H9 (cell line): ENCODE measurements around the gene ANKRD27. TPM values are rescaled to one million over a fixed set of nuclear protein-coding genes. Genes with fewer than 3 reads are reported as not detected.

ENCODE experiments used
- DNase-seq: peaks from one replicate; pipeline ENCODE4 v3.0.0-alpha.2; 2017
- H2AFZ ChIP-seq: one replicate; pipeline ENCODE4 v1.6.1; 2013; ENCODE audit warnings: mild to moderate bottlenecking, low read length, control low read depth, moderate library complexity
- H2AK5ac ChIP-seq: 2 replicates; pipeline ENCODE4 v1.6.1; 2013; ENCODE audit warnings: low read length, control low read depth, mixed read lengths; ENCODE audit not compliant: insufficient read length
- H2BK120ac ChIP-seq: one replicate; pipeline ENCODE4 v1.6.1; 2013; ENCODE audit warnings: low read depth, mild to moderate bottlenecking, low read length, control low read depth, inconsistent platforms; ENCODE audit not compliant: poor library complexity, severe bottlenecking
- H2BK12ac ChIP-seq: 2 replicates; pipeline ENCODE4 v1.6.1; 2013; ENCODE audit warnings: low read length, control low read depth, mixed read lengths, low read depth; ENCODE audit not compliant: insufficient read length
- H2BK15ac ChIP-seq: 2 replicates; pipeline ENCODE4 v1.6.1; 2013; ENCODE audit warnings: low read depth, low read length, control low read depth
- H2BK20ac ChIP-seq: one replicate; pipeline ENCODE4 v1.6.1; 2013; ENCODE audit warnings: low read depth, mild to moderate bottlenecking, low read length, control low read depth, inconsistent platforms; ENCODE audit not compliant: poor library complexity, severe bottlenecking
- H2BK5ac ChIP-seq: 2 replicates; pipeline ENCODE4 v1.6.1; 2013; ENCODE audit warnings: low read length, control low read depth, mixed read lengths; ENCODE audit not compliant: insufficient read length
- H3K14ac ChIP-seq: 2 replicates; pipeline ENCODE4 v1.6.1; 2013; ENCODE audit warnings: low read length, control low read depth; ENCODE audit not compliant: insufficient read depth
- H3K18ac ChIP-seq: 2 replicates; pipeline ENCODE4 v1.6.1; 2013; ENCODE audit warnings: low read depth, mild to moderate bottlenecking, mixed read lengths, low read length, control low read depth; ENCODE audit not compliant: insufficient read length
- H3K23ac ChIP-seq: 2 replicates; pipeline ENCODE4 v1.6.1; 2013; ENCODE audit warnings: low read length, control low read depth, mixed read lengths, low read depth; ENCODE audit not compliant: insufficient read length
- H3K23me2 ChIP-seq: 2 replicates; pipeline ENCODE4 v1.6.1; 2013; ENCODE audit warnings: low read depth, mild to moderate bottlenecking, mixed read lengths, low read length, control low read depth; ENCODE audit not compliant: insufficient read length, poor library complexity, severe bottlenecking
- H3K27ac ChIP-seq: 2 replicates; pipeline ENCODE4 v1.5.1; 2013; ENCODE audit warnings: low read length, control low read depth, mixed read lengths, low read depth; ENCODE audit not compliant: insufficient read length
- H3K27me3 ChIP-seq: 2 replicates; pipeline ENCODE4 v1.6.1; 2013; ENCODE audit warnings: low read length, control low read depth, inconsistent platforms; ENCODE audit not compliant: insufficient read depth
- H3K4ac ChIP-seq: 2 replicates; pipeline ENCODE4 v1.6.1; 2013; ENCODE audit warnings: low read depth, mild to moderate bottlenecking, control low read depth, inconsistent platforms, low read length, moderate library complexity
- H3K4me1 ChIP-seq: 2 replicates; pipeline ENCODE4 v1.6.1; 2013; ENCODE audit warnings: low read length, control low read depth, inconsistent platforms; ENCODE audit not compliant: insufficient read depth
- H3K4me2 ChIP-seq: 2 replicates; pipeline ENCODE4 v1.6.1; 2013; ENCODE audit warnings: low read length, control low read depth, mixed read lengths; ENCODE audit not compliant: insufficient read length, insufficient read depth
- H3K56ac ChIP-seq: 2 replicates; pipeline ENCODE4 v1.6.1; 2013; ENCODE audit warnings: low read depth, mild to moderate bottlenecking, mixed read lengths, low read length, control low read depth; ENCODE audit not compliant: insufficient read length
- H3K79me1 ChIP-seq: 2 replicates; pipeline ENCODE4 v1.6.1; 2013; ENCODE audit warnings: low read depth, mild to moderate bottlenecking, moderate library complexity, low read length, control low read depth, inconsistent platforms; ENCODE audit not compliant: insufficient read depth, poor library complexity, severe bottlenecking
- H3K79me2 ChIP-seq: 2 replicates; pipeline ENCODE4 v1.6.1; 2013; ENCODE audit warnings: low read length, control low read depth, inconsistent platforms; ENCODE audit not compliant: insufficient read depth
- H3K9ac ChIP-seq: 2 replicates; pipeline ENCODE4 v1.6.1; 2013; ENCODE audit warnings: low read length, control low read depth, mixed read lengths; ENCODE audit not compliant: insufficient read length; ENCODE audit errors: extremely low read depth
- H3K9me3 ChIP-seq: one replicate; pipeline ENCODE4 v1.6.1; 2013; ENCODE audit warnings: low read depth, low read length, inconsistent platforms; ENCODE audit not compliant: control insufficient read depth
- H3T11ph ChIP-seq: one replicate; pipeline ENCODE4 v1.6.1; 2013; ENCODE audit warnings: mild to moderate bottlenecking, low read length, control low read depth, inconsistent platforms
- H4K20me1 ChIP-seq: one replicate; pipeline ENCODE4 v1.6.1; 2013; ENCODE audit not compliant: control insufficient read depth, insufficient read length, insufficient read depth
- H4K5ac ChIP-seq: 2 replicates; pipeline ENCODE4 v1.6.1; 2013; ENCODE audit warnings: low read depth, mild to moderate bottlenecking, mixed read lengths, low read length, control low read depth; ENCODE audit not compliant: insufficient read length
- H4K8ac ChIP-seq: replicated peaks from 2 replicates; pipeline ENCODE4 v1.6.1; 2013; ENCODE audit warnings: low read length, control low read depth, mixed read lengths, low read depth; ENCODE audit not compliant: insufficient read length
- H4K91ac ChIP-seq: 2 replicates; pipeline ENCODE4 v1.6.1; 2013; ENCODE audit warnings: low read depth, mild to moderate bottlenecking, moderate library complexity, mixed read lengths, low read length, control low read depth; ENCODE audit not compliant: insufficient read length
- H3K27ac Mint-ChIP-seq, 3 experiments: 2 replicates in 2 of 3; 3 replicates in 1 of 3; pipeline ENCODE4 v1.8.0; 2020 to 2021; ENCODE audit warnings: mixed read lengths in 3 of 3, mild to moderate bottlenecking in 1 of 3, moderate library complexity in 1 of 3
- H3K27me3 Mint-ChIP-seq: 2 replicates; pipeline ENCODE4 v1.8.0; 2021; ENCODE audit warnings: low read depth, mild to moderate bottlenecking, moderate library complexity, mixed read lengths
- H3K36me3 Mint-ChIP-seq, 3 experiments: 2 replicates in 2 of 3; 3 replicates in 1 of 3; pipeline ENCODE4 v1.8.0; 2020 to 2021; ENCODE audit warnings: low read depth in 3 of 3, mixed read lengths in 3 of 3; ENCODE audit not compliant: insufficient read depth in 1 of 3
- H3K4me1 Mint-ChIP-seq, 2 experiments: 2 replicates each; pipeline ENCODE4 v1.8.0; 2020; ENCODE audit warnings: mixed read lengths in 2 of 2
- H3K4me3 Mint-ChIP-seq, 2 experiments: 2 replicates in 1 of 2; 3 replicates in 1 of 2; pipeline ENCODE4 v1.8.0; 2020 to 2021; ENCODE audit warnings: mild to moderate bottlenecking in 2 of 2, mixed read lengths in 2 of 2, moderate library complexity in 1 of 2
- H3K9me3 Mint-ChIP-seq, 2 experiments: 2 replicates in 1 of 2; 3 replicates in 1 of 2; pipeline ENCODE4 v1.8.0; 2020; ENCODE audit warnings: mild to moderate bottlenecking in 2 of 2, mixed read lengths in 2 of 2, moderate library complexity in 1 of 2
- CTCF ChIP-seq: fragments of 200-600 bp; sonication (generic); conservative IDR thresholded peaks from 3 replicates; pipeline ENCODE4 v1.8.0; 2021; ENCODE audit warnings: antibody characterized with exemption, mild to moderate bottlenecking
- WGBS: extraction: QIAGEN DNeasy Blood & Tissue Kit; methylation state at CpG from one replicate; pipeline ENCODE4 v1.1.7; 2013; ENCODE audit warnings: missing lambda C conversion rate, low lambda C conversion rate, mixed read lengths; ENCODE audit not compliant: insufficient read length; ENCODE audit errors: extremely low coverage; 5-methylcytosine and 5-hydroxymethylcytosine counted together
- total RNA-seq: library from RNA; stranded (reverse); gene quantifications from 2 replicates; pipeline ENCODE4 v1.2.1, GENCODE V29; 2021

Gene ANKRD27
- total RNA-seq, 1 experiment from 2014 or later, result 40.7 TPM

- Histone ChIP-seq H3K27me3 (peaks cover 13% of the 10 kb centered on the region; the same call in 1 of the 2 replicates), H3K4me2 (no peak overlapping the region), H3K23ac (no peak overlapping the region), H3K27ac (no peak overlapping the region), H4K20me1 (no peaks in the 10 kb centered on the region), H3K14ac (no peak overlapping the region), H4K91ac (no peak overlapping the region), H3K56ac (no peak overlapping the region), H4K5ac (no peak overlapping the region), H4K8ac (no peak overlapping the region), H3K4ac (no peak overlapping the region), H3T11ph (no peak overlapping the region), H3K23me2 (peaks cover 9% of the 10 kb centered on the region), H3K79me1 (peaks cover 10% of the 10 kb centered on the region), H3K9me3 (no peaks in the 10 kb centered on the region), H2BK5ac (no peak overlapping the region), H3K4me1 (no peaks in the 10 kb centered on the region), H3K9ac (no peak overlapping the region), H2BK15ac (no peak overlapping the region), H3K18ac (no peak overlapping the region), H2AK5ac (no peak overlapping the region), H2AFZ (no peak overlapping the region), H2BK12ac (no peak overlapping the region), H3K79me2 (peaks cover 19% of the 10 kb centered on the region; the same call in 1 of the 2 replicates), H2BK120ac (no peak overlapping the region), H2BK20ac (no peak overlapping the region)
- no CpG with 5 or more reads among the region's 14 CpGs for WGBS
- DNase-seq, result no peak
- no peak overlapping the region for H3K27ac Mint-ChIP-seq
- peaks cover 19% of the 10 kb centered on the region for H3K27me3 Mint-ChIP-seq
- H3K9me3 Mint-ChIP-seq, result peaks cover 0 to 1% of the 10 kb centered on the region in 2 experiments; a peak in 2 of 5 replicates
- peak overlapping the region in 1 of 2 experiments; percentile 7; a peak in 1 of 5 replicates for H3K4me3 Mint-ChIP-seq
- TF ChIP-seq CTCF, result no peak
- peaks cover 3 to 7% (median 5%) of the 10 kb centered on the region in 3 experiments; a peak in 4 of 7 replicates for H3K36me3 Mint-ChIP-seq
- peaks cover 22% of the 10 kb centered on the region in 2 experiments for H3K4me1 Mint-ChIP-seq
Observed at GRCh38 chr19:32671883-32672593, 2.9 kb downstream of the ANKRD27 start.
